ENCODE results near the gene CDRT4.
A peak's percentile ranks its signal among the peaks of the same experiment; 100 is the strongest.

Gene CDRT4

DNA sequence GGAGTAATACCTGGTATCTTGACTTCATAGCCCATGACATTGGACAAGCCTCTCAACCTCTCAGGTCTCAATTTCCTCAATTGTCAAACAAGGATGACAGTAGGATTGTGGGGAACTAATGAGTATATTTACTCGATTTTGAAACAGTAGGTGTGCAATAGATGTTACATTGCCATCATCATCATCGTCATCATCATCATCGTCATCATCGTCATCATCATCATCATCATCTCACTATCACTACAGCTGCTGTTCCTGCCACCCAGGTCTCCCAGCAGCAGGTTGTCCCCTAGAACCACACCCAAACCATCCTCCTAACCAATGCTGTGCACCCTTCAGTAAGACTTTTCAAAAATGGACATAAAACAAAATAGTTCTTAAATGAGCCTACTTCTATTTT lies 24.8 kb upstream of the CDRT4 start:
- no peak for DNase-seq

DNA sequence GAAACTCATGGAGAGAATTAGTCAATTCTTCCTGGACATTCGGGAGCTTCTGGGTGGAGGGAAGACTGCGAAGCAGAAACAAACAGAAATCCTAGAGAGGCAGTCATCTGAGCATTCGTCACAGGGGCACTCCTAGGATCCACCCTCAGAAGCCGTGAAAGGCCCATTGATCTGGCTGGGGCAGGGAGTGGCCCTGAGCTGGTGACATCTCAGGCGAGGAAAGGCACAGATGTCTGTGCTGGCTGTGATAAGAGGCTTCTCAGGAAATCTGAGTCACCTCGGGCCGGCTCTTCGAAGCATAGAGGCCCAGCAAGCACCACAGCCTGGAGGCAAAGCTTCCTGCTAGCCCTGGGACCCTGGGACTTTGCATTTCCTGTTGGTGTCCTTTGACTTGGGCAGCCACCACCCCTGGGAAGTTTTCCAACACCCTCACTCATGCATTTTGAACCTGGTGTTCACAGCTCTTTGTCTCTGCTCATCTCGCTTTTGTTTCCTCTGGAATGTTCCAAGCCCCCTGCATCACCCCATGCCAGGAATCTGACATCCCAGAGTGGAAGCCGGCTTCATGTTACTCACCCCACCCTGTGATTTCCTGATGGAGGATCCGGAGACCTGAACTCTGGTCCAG lies 23.3 kb upstream of the CDRT4 start:
- DNase-seq = peak; percentile 99

DNA sequence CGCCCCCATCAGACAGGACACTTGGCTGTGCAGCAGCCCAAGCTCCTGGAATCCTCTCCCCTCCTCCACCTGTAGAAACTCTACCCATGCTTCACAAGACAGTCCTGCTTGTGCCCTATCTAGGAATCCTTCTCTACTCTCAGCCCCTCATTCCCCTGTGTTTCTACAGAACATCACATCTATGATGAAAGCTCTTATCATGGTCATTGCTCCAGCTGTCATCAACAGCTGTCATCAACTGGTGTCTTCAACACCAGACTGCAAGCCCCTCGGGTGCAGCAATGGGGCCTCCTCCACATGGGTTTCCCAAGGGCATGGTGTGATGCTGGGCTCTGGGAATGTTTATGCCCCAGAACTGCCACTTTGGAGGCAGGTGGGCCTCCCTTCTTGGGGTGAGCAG lies 21.1 kb upstream of the CDRT4 start:
- no peak for DNase-seq

DNA sequence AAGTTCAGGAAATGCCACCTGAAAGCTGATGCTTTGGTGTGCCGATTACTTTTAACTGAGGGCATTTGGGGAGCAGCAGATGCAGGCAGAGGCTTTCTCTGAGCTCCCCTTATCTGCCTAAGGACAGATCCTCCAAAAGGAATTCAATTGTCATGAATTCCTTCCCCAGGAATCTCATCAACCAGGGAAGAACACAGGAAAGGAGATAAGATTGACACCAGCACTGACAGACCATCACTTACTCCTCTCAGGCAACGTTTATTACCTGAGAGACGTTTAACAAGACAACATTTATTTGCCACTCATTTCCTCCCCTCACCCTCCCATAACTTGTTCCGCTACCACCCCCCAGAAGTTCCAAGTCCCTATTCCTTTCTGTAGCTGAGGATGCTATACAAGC lies 17.6 kb upstream of the CDRT4 start:
- DNase-seq = no peak

DNA sequence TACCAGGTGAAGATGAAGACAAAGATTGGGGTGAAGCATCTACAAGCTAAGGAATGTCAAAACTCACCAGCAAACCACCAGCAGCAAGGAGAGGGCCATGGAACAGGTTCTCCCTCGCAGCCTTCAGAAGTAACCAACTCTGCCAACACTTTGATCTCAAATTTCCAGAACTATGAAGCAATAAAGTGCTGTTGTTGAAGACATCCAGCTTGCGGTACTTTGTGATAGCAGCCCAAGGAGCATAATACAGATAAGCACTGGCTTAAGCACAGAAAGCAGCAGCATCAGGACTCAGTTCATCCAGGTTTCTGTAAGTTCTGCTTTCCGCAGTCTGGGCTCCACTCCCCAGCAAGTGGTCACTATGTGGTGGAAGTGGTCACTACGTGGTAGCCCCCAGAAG lies 16.0 kb upstream of the CDRT4 start:
- peak; percentile 56 for DNase-seq

DNA sequence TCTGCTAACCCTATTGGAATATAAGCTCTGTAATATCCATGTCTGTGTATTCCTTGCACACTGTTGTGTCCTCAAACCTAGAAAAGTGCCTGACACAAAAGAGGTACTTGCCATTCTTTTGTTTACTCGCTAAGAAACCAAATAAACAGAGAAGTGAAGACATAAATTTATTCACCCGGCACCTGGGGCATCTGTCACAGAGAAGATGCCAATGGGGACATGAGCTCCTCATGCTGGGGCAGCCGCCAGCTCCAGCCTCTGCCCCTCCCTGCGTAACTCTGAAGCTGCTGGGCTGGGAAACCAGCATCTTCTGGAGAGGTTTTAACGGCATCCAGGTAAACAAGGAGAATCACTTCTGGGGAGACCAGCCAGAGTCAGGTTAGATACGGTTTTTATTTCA lies 15.1 kb upstream of the CDRT4 start:
- no peak for DNase-seq

DNA sequence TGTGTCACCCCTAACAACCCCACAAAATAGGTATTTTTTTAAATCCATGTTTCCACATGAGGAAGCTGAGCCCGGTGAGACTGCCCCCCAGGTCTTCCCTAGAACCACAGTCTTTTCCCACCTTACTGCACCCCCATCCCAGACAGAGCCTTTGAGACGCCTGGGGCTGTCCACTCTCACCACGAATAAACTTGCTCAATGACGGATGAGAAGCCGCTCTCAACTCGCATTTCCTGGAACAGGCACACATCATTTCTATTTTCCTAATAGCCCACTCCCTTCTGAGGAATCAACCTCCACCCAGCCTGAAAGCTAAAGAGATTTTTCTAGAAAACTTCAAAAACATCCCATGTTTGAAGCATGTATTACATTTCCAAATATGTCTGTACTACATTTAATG lies 14.1 kb upstream of the CDRT4 start:
- no peak for DNase-seq

DNA sequence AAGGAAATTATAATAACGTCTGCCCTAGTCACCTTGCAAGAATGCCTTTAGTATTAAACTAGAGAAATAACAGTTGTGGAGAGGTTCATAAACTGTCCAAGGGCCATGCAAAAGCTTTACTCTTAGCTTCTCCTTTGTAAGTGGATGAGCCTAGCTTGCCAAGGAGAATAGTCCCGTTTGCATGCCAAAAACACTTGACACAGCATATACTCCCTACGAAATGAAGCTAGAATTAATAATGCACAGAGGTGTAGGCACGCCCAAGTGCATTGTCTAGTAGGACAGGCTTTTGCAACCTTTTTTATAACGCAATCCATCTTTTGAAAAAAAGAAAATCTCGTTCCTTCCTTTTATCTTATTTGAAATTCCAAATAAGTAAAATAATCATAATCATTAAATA lies 12.8 kb upstream of the CDRT4 start:
- no peak for DNase-seq

DNA sequence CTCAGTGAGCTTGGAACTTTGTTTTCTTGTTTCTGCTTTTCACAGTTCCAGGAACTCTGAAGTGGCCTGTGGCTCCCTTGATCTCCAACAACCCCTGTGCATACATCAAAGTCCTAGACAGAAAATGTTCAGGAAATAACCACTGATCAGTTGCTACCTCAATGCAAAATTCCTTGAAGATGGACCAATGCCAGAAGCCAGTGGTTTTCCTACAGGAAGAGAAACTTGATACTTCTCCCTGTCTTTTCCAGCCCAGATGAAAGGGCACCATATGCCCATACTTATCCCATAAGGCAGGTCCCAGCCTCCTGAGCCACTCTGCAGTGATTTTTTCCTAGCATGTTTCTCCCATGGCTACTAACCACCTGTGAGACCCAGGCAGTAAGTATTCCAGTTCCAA lies 12.3 kb upstream of the CDRT4 start:
- DNase-seq = no peak

DNA sequence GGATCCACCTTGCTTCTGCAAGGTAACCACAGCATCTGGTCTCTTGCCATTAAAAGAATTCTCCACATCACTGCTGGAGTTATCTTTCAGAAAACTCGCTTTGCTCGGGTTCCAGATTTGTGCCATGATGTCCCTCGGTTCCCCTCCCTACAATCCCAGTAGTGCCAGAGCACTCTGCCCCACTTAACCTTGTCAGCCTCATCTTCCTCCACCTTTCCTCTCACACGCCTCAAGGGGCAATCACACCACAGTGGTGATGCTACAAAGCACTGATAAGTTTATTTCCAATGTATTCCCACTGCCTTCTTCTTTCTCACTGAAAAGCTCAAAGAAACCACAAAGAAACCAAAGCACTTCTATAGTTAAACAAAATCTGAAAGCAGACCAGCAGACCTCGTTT lies 11.4 kb upstream of the CDRT4 start:
- DNase-seq = no peak

DNA sequence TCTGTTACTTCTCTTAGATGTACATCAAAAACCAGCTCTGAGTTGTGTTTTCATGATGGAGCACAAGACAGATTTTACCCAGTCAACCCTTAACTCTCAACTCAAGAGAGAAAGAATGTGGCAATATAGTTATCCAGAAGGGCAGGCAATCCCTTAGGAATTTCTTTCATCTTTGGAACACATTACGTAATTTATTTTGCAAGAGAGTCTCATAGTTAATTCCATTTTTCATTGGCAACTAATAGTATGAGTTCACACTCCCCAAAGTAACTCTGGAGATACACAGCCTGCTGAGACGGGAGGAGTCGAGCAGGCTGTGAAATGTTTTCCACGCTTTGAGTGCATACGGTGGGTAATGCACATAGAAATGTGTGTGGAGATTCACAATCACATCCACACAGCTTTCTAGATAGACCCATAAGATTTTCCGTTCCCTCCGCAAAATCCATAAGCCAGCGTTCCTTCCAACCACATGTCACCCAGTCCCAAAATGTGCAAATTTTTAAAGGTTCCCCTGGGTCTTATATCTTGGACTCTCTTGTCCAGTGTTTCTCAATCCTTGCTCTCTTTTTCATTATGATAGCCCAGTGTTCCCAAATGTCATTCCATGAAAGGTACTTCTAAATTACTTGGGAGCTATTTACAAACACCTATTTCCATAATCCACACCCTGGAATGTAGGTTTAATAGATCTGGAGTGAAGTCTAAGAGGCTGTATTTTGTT lies 8.4 kb upstream of the CDRT4 start:
- no peak for DNase-seq

DNA sequence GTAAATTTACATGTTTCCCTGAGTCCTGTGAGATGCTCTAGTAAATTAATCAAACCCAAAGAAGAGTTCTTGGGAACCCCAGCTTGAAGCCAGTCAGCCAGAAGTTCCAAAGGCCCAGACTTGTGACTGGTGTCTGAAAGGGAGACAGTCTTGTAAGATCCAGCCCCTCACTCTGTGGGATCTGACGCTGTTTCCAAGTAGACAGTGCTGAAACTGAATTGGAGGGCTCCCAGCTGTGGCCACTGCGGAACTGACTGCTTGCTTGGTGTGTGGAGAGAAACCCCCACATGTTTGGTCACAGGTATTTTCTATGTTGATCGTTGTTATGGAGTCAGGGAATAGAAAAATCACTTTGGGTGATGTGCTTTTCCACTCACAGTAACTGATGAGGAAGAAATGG lies 5.5 kb upstream of the CDRT4 start:
- no peak for DNase-seq

DNA sequence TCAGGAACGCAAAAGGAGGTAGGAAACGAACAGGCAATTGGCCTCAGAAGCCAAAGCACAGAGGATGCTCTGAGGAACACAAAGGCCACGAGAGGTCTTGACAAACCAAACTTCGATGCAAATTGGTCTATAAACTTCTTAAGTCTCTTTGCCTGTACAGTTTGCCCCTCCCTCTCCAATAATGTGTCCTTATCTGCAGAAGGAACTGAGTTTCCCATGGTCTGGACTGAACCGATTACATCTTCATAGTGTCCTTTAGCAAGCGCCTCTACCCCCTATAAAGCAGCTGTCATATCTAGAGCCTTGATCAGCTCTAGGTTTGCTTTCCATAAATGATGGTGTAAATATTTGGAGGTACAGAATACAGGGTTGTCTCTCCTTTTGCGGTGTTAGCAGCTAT lies 3.1 kb upstream of the CDRT4 start:
- no peak for DNase-seq

DNA sequence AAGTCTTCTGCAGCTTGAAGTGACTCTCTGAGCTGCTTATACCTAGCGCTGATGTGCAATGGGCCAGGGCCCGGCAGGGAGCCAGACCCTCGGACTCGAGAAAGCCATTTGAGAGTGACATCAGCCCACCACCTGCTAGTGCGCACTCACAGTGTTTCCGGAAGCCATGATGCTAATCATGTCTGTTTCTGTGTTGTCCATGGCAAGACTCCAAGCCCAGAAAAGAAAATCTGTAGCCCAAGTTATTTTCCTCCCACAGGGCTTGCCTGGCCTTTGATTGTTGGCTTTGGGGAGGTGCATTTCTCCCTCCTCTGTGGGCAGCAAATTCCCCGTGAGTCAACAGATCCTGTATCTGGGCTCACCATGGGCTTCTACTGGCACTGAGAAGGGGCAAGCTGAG lies 1.8 kb upstream of the CDRT4 start:
- DNase-seq = no peak

DNA sequence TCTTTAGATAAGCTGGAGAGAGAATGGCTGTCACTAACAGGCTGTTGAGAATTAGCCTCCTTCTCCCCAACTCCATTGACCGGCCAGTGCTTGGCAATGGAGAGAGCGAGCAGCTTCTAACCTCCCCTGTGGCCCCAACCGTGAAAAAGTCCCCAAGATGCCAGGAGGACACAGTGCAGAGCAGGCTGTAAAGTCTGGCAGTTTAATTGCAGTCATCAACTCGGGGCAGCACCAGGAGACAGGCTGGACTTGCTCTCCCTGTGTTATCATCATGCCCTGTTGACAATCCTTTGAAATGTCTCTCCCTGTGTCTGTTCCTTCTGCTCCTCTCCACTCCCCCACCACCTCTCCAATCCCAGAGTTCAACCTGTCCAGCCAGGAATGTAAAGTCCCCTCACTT lies 705 bp upstream of the CDRT4 start:
- no peak for DNase-seq

DNA sequence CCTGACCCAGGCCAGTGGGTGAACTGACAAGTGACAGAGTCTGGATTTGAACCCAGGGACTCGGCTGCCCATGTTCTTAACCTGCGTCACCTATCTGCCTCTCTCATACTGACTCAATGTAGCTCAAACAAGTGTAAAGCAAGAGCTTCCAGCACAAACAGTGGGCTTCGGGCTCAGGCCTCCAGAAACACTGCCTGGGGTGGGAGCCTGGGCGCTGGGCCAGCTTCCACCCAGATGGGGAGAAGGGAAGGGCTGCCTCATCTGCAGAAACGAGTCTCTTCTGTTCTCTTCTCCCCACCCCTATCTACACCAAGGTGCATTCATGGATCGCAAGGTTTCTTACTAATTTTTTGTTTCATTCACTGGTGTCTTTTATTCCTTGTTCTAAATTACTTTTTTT lies 1.3 kb downstream of the CDRT4 start:
- DNase-seq = no peak

DNA sequence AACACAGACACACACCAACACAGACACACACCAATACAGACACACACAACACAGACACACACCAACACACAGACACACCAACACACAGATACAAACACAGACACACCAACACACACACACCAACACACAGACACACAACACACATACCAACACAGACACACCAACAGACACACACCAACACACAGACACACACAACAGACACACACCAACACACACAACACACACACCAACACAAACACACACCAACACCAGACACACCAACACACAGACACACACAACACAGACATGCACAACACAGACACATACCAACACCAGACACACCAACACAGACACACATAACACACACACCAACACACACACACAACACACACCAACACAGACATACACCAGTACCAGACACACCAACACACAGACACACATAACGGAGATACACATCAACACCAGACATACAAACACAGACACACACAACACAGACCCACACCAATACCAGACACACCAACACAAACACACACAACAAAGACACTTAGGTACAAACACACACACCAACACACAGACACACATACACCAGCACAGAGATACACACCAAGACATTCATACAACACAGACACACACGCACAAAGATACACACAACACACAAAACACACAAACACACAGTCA lies 2.2 kb downstream of the CDRT4 start:
- no peak for DNase-seq

DNA sequence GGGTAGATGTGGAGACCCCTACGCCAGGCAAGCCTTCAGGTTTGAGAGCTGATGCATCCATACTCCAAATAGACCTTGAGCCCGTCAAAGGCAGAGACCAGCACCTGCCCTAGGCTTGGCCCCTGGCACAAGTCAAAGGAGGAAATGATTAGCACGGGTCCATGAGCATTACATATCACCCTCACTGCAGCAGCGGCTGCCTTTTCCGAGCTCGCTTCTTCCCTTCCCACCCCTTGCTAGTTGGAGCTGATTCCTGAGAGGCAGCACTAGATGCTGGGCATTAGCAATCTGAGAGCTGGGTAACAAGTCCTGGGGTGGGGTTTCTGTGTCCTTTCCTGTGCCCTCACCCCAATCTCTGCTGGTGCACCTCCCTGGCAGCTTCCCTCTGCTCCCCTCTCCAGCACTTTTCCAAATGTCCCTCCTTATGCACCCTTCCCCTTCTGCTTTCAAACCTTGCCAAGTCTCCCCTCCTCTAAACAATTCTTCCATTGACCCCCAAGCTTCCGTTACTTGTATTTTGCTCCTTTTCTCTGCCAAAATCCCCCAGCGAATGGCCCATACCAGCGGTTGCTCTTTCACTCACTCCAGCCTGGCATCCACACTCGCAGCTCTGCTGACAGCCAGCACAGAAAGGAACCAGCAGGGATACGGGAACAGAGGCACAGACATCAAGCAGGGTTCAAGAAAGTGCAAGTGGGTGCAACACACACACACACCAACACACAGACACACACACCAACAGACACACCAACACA lies 3.0 kb downstream of the CDRT4 start:
- no peak for DNase-seq

DNA sequence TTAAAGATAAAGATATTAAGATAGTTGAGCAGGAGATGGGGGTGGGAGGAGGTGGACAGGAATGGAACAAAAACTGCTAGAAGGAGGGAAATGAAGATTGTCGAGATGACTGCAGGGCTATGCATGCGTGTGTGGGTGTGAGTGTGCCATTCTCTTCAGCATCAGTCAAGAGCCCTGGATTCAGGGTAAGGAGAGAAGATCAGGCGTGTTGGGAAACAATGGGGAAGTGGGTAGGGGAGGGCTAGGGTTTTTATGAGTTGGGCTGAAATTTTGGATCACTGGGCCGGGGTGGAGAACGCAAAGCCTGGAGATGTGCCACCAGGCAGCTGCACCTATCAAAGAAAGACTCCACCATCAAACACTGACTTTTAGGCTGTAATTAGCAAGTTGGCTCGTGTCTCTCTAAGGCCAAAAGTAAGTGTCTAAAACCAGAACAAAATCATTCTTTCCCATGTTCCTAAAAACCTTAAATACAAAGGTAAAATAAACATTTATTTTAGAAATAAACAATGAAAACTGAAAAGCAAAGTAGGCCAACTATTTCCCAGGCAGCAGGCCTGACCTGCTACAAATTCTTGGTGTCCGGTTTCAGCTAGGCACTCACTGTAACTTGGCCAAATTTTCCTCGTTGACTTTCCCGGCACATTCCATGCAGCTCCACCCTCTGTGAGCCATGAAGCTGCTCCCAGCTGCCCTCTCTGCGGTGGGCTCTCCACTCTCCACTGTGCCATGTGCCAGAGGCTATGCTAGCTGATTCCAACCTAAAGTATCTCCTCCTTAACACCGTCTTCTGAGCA lies 4.2 kb downstream of the CDRT4 start:
- DNase-seq = no peak

DNA sequence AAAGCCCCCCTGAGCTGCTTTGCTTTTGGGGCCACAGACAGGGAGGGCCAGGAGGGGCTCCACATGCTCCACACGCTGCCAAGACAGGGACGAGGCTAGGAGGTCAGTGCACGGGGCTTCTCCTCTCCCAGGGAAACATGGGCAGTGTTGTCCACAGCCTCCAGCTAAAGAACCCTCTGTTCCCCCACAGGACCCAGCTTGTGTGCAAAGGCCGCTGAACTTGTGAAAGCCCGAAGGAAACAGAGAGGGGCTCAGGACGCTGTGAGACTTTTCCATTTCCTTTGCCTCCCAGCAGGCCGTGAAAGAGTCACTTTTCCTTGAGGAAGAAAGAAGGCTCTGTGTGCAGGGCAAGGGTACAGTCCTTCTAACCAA lies 9.7 kb downstream of the CDRT4 start:
- no peak for DNase-seq

DNA sequence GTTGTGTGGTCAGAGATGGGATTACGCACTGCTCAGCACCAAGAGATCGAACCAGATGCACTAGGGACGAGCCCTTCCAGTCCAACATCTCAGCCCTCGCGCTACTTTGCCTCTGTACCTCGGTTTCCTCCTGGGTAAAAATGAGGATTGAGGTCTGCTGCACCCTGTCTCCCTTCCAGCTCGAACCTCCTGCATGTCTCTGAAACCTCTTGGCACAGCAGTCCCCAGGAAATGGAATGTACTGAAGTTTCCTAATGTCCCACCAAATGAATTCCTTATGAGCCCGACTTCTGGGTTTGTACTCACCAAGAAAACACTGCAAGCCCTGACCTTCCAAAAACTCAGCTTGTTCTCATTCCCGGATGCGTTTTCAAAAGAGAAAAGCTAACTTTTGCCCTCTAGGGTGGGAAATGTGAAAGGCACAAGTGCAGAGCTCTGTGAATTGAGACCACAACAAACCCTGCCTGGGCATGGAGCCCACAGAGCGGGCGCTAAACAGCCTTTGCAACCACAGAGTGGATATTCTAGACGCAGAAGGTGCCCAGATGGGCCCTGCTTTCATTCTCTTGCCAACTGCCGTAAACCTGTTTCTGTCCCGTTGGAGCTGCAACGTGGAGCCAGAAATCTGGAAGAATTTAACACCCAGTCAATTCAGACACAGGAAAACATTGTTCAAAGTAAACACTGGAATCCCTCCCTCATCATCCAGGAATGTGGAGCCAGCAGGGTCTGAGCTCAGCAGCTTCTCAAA lies 10.3 kb downstream of the CDRT4 start:
- no peak for DNase-seq

DNA sequence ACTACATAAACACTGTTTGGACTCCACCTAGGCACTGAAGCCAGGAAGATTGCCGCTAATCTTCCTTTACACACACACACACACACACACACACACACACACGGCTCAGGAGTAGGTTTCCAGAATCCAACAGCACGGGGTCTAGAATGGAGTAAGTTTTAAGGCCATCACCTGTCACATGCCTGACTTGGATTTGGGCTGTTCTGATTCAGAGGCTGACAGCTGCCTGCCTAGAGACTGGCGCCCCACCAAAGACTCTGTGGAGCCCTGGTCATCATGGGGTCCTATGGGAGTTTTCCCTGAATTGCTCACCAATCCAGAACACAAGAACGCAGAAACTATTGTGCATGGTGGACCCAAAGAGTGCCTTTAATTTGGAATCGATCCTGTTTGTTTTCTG lies 10.9 kb downstream of the CDRT4 start:
- no peak for DNase-seq
